DND-41 (cell line): ENCODE data around the gene NCOR1.

Experiments used
- ATAC-seq: fragments of 200-7000 bp; cut with Tn5 transposase; 3 replicates; pipeline ENCODE4 v1.9.1; 2021; ENCODE audit warnings: low read depth; ENCODE audit not compliant: insufficient read depth
- DNase-seq: peaks from one replicate; pipeline ENCODE4 v3.0.0-alpha.2; 2020
- H2AFZ ChIP-seq: 2 replicates; pipeline ENCODE4 v1.6.0; 2012; ENCODE audit warnings: low read depth, low read length
- H3K27ac ChIP-seq: 2 replicates; pipeline ENCODE4 v1.5.1; 2012; ENCODE audit warnings: low read length, inconsistent platforms
- H3K27me3 ChIP-seq: fragments of 200-600 bp; sonication (generic); 2 replicates; pipeline ENCODE4 v1.6.0; 2012; ENCODE audit warnings: low read length, mild to moderate bottlenecking, inconsistent platforms; ENCODE audit not compliant: insufficient read depth, poor library complexity
- H3K36me3 ChIP-seq: 2 replicates; pipeline ENCODE4 v1.5.1; 2012; ENCODE audit warnings: low read length, inconsistent platforms; ENCODE audit not compliant: insufficient read depth
- H3K4me1 ChIP-seq: 2 replicates; pipeline ENCODE4 v1.5.1; 2012; ENCODE audit warnings: mild to moderate bottlenecking, low read length; ENCODE audit not compliant: insufficient read depth
- H3K4me2 ChIP-seq: 2 replicates; pipeline ENCODE4 v1.6.0; 2012; ENCODE audit warnings: mild to moderate bottlenecking, moderate library complexity, low read length, inconsistent platforms; ENCODE audit not compliant: insufficient read depth
- H3K4me3 ChIP-seq, 2 experiments: fragments of 200-600 bp in 1 of 2; shearing (Covaris generic) in 1 of 2; 2 replicates each; pipeline ENCODE4 v1.5.1; 2012 to 2016; ENCODE audit warnings: inconsistent platforms in 2 of 2, low read length in 2 of 2, mild to moderate bottlenecking in 2 of 2, low read depth in 1 of 2, moderate library complexity in 1 of 2
- H3K79me2 ChIP-seq: 2 replicates; pipeline ENCODE4 v1.6.0; 2012; ENCODE audit warnings: low read length, inconsistent platforms; ENCODE audit not compliant: insufficient read depth
- H3K9ac ChIP-seq: 2 replicates; pipeline ENCODE4 v1.6.0; 2012; ENCODE audit warnings: low read depth, mild to moderate bottlenecking, inconsistent platforms, low read length, moderate library complexity
- H3K9me3 ChIP-seq: 2 replicates; pipeline ENCODE4 v1.5.1; 2012; ENCODE audit warnings: low read length, moderate library complexity, mild to moderate bottlenecking, inconsistent platforms; ENCODE audit not compliant: insufficient read depth, severe bottlenecking
- H4K20me1 ChIP-seq: 2 replicates; pipeline ENCODE4 v1.6.0; 2012; ENCODE audit warnings: low read length; ENCODE audit not compliant: insufficient read depth
- CTCF ChIP-seq: IDR thresholded peaks from 2 replicates; pipeline ENCODE4 v1.5.1; 2012; ENCODE audit warnings: borderline replicate concordance, low read length, moderate library complexity, mild to moderate bottlenecking; ENCODE audit not compliant: poor library complexity, severe bottlenecking; ENCODE audit errors: extremely low read depth
- EZH2 ChIP-seq: IDR thresholded peaks from 3 replicates; pipeline ENCODE4 v1.6.1; 2012; ENCODE audit warnings: borderline replicate concordance, low read depth, mild to moderate bottlenecking, moderate library complexity, low read length, inconsistent platforms; ENCODE audit not compliant: severe bottlenecking

NCOR1 gene

GRCh38 chr17:16025202-16025601 lies 190.1 kb downstream of the NCOR1 start:
- ATAC-seq (no peak), DNase-seq (no peak)
- no peak overlapping the region for H3K27ac ChIP-seq
- peaks cover 11% of the 10 kb centered on the region; the same call in 1 of the 2 replicates for H4K20me1 ChIP-seq
- H3K4me2 ChIP-seq = no peak overlapping the region
- peaks cover 90% of the 10 kb centered on the region for H3K36me3 ChIP-seq
- no peak overlapping the region for H3K4me3 ChIP-seq
- H3K9ac ChIP-seq = no peak overlapping the region
- H2AFZ ChIP-seq = no peak overlapping the region
- no peaks in the 10 kb centered on the region for H3K9me3 ChIP-seq
- no peaks in the 10 kb centered on the region for H3K4me1 ChIP-seq
- TF ChIP-seq EZH2 = no peak
- TF ChIP-seq CTCF = no peak
- no peaks in the 10 kb centered on the region for H3K27me3 ChIP-seq
- H3K79me2 ChIP-seq = peaks cover 46% of the 10 kb centered on the region

GRCh38 chr17:16023881-16024280 lies 191.5 kb downstream of the NCOR1 start:
- ATAC-seq = no peak
- H3K79me2 ChIP-seq = peaks cover 56% of the 10 kb centered on the region
- peaks cover 17% of the 10 kb centered on the region; the same call in 1 of the 2 replicates for H4K20me1 ChIP-seq

GRCh38 chr17:16019347-16019746 lies 196.0 kb downstream of the NCOR1 start:
- Histone ChIP-seq H3K36me3 (peaks cover 76% of the 10 kb centered on the region), H3K9me3 (no peaks in the 10 kb centered on the region)
- TF ChIP-seq CTCF (no peak), EZH2 (no peak)

More at GRCh38 chr17:16023881-16024280, 191.5 kb downstream of the NCOR1 start:
- H3K9me3 ChIP-seq = no peaks in the 10 kb centered on the region
- no peak for DNase-seq
- no peak for TF ChIP-seq EZH2
- no peak for TF ChIP-seq CTCF
- no peak overlapping the region for H3K27ac ChIP-seq
- H2AFZ ChIP-seq = no peak overlapping the region
- peaks cover 90% of the 10 kb centered on the region for H3K36me3 ChIP-seq
- H3K4me1 ChIP-seq = no peaks in the 10 kb centered on the region
- H3K4me3 ChIP-seq = no peak overlapping the region
- H3K4me2 ChIP-seq = no peak overlapping the region
- H3K9ac ChIP-seq = no peak overlapping the region
- no peaks in the 10 kb centered on the region for H3K27me3 ChIP-seq

More at GRCh38 chr17:16019347-16019746, 196.0 kb downstream of the NCOR1 start:
- DNase-seq (no peak), ATAC-seq (0 out of 3 replicates have a peak, but pooled peaks have one; percentile 19)
- Histone ChIP-seq H3K4me1 (no peaks in the 10 kb centered on the region), H3K79me2 (peaks cover 60% of the 10 kb centered on the region), H2AFZ (no peak overlapping the region), H3K9ac (no peak overlapping the region), H3K27ac (no peak overlapping the region), H3K4me3 (no peak overlapping the region), H4K20me1 (peaks cover 17% of the 10 kb centered on the region; the same call in 1 of the 2 replicates), H3K4me2 (no peak overlapping the region), H3K27me3 (no peaks in the 10 kb centered on the region)
